ELF-1 (cell line): ENCODE measurements around the gene CYLD.

ENCODE experiments used
- DNase-seq: peaks from one replicate; pipeline ENCODE4 v3.0.0-alpha.2; 2016; ENCODE audit warnings: low read depth, low spot score

The CYLD gene

GRCh38 chr16:50741781-50742575 lies at the start of gene CYLD:
TSS of gene CYLD (plus strand) at chr16:50742086. CDS start at chr16:50749699, 7,613 bp downstream.
- DNase-seq = peak; percentile 100

GRCh38 chr16:50692644-50692998 lies 49.3 kb upstream of the CYLD start:
- no peak for DNase-seq

- DNase-seq = no peak
Observed at GRCh38 chr16:50692999-50693781, 48.7 kb upstream of the CYLD start, which contains the start of gene NOD2. TSS of gene NOD2 (plus strand) at chr16:50693606. CDS start at chr16:50699496, 5,890 bp downstream.

- DNase-seq = no peak
Observed at GRCh38 chr16:50694206-50694605, 47.7 kb upstream of the CYLD start.

- DNase-seq = no peak
Observed at GRCh38 chr16:50695017-50696000, 46.6 kb upstream of the CYLD start.

- no peak for DNase-seq
Observed at GRCh38 chr16:50696126-50696525, 45.8 kb upstream of the CYLD start.

GRCh38 chr16:50696575-50697420 lies 45.1 kb upstream of the CYLD start:
- DNase-seq = no peak

GRCh38 chr16:50697421-50697715 lies 44.5 kb upstream of the CYLD start:
- no peak for DNase-seq

- DNase-seq = no peak
Observed at GRCh38 chr16:50697881-50698767, 43.8 kb upstream of the CYLD start.

- DNase-seq = no peak
Observed at GRCh38 chr16:50699326-50700159, 42.3 kb upstream of the CYLD start.

- no peak for DNase-seq
Observed at GRCh38 chr16:50702725-50703124, 39.2 kb upstream of the CYLD start.

- no peak for DNase-seq
Observed at GRCh38 chr16:50704245-50704644, 37.6 kb upstream of the CYLD start.

- no peak for DNase-seq
Observed at GRCh38 chr16:50705436-50706110, 36.3 kb upstream of the CYLD start.

GRCh38 chr16:50706250-50706649 lies 35.6 kb upstream of the CYLD start:
- no peak for DNase-seq

GRCh38 chr16:50708373-50709060 lies 33.4 kb upstream of the CYLD start:
- no peak for DNase-seq

GRCh38 chr16:50709061-50709684 lies 32.7 kb upstream of the CYLD start:
- no peak for DNase-seq

GRCh38 chr16:50709980-50710379 lies 31.9 kb upstream of the CYLD start:
- no peak for DNase-seq
